Stimulated activated naive CD8-positive, alpha-beta T cell treated with anti-CD3 and anti-CD28 coated beads, Interleukin-15, Interleukin-2, amounts not matched to agents 100 U/mL and 50 U/mL, for 24 hours (primary cell): ENCODE data around the gene KRTAP15-1.

Experiments
- ATAC-seq: fragments of 150-1000 bp; cut with Tn5 transposase; one replicate; pipeline ENCODE4 v1.10.0; 2021
- DNase-seq: peaks from one replicate; pipeline ENCODE4 v3.0.0; 2021

Gene KRTAP15-1, protein sequence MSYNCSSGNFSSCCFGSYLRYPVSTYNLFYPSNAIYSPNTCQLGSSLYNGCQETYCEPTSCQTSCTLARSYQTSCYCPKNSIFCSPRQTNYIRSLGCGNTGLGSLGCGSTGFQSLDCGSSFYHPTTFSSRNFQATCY

DNA sequence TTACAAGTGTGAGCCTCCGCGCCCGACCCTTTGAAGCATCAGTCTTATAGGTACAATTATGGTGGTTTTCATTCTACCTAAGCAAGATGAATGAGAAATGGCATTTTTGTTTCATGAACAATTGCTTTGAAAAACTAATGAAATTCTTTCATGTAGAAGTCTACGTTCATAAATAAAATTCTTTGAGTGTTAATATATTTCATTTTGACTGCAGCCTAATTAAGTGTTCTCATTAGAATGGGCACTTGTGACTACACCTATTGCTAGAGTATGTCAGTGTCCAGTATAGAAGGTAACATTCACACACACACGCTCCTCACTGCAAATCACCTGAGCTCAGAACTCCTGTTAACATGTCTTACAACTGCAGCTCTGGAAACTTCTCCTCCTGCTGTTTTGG is at the start of gene KRTAP15-1:
Gene KRTAP15-1 (plus strand): TSS at position 301 of the 400 bp plus-strand sequence. CDS start 53 bp downstream, at position 354.
- DNase-seq (no peak), ATAC-seq (no peak)

DNA sequence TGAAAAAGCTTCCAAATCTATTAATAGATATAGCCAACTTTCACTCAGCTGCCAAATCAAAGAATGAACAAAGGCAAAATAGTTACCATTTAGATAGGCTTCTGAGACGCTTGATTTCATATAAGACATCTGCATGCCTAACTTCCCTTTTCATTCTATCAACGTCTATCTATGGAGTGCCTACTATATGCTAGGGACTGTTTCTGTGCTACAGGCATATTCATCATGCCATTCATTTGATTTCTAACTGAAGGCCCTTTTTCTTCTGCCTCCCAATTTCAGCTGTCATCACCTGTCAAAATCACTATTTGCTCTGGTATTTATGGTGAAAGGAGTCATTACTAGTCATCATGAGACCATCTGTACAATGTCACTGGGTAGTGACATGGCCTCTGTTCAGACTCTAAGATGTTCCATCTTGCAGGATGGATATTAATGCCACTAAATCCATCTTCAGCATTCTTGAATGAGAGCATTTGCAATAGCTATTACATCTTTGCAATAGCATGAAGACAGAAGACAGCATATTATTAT is 48.5 kb upstream of the KRTAP15-1 start:
- ATAC-seq: no peak
- DNase-seq: no peak

DNA sequence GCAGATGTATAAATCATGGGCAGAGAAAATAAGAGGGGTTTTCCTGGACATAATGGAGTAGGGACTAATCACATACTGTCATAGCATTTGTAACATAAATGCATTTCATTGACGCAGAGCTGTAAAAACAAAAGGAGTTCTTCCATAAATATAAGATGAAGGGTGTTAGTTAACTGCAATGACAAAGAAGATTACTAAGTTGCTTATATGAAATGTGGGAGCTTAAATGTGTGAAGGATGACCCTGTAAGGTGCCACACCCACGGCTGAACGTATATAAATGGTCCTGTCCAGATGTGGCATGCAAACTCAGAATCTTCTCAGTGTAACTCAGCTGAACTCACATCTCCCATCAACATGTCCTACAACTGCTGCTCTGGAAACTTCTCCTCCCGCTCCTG is 44.3 kb upstream of the KRTAP15-1 start, which contains the start of gene KRTAP13-1:
Gene KRTAP13-1 (plus strand): TSS at position 301 of the 400 bp plus-strand sequence. CDS start 56 bp downstream, at position 357.
- DNase-seq: no peak

DNA sequence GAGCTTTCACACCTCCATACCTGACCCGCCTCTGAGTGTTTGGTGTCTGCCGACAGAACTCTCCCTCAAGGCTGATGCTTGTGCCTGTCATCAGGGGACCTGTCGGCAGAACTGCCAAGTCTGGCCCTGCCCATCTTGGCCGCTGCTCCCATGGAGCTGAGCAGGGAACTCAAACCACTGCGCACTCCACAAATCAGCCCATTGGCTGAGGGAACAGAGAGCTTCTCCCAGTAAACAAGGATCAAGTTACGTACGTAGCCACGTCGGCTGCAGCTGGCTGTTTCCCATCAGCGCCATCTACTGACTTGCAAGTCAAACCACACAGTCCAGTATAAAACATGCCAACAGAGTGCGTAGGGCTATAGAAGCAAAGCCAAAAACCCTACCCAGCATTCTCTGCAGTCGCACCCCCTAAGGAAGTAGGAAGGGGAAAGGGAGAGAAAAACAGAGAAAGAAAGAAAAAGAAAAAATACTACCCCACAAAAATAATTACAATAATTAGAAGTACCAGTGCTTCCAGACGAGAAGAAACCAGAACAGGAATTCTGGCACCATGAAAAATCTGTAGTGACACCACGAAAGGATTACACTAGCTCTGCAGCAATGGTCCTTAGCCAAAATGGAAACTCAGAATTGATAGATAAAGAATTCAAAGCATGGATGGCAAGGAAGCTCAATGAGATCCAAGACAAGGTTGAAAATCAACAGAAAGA is 31.1 kb upstream of the KRTAP15-1 start:
- DNase-seq: peak; percentile 3
- ATAC-seq: no peak

More for the DNA sequence above, 44.3 kb upstream of the KRTAP15-1 start, which contains the start of gene KRTAP13-1:
- ATAC-seq: no peak

DNA sequence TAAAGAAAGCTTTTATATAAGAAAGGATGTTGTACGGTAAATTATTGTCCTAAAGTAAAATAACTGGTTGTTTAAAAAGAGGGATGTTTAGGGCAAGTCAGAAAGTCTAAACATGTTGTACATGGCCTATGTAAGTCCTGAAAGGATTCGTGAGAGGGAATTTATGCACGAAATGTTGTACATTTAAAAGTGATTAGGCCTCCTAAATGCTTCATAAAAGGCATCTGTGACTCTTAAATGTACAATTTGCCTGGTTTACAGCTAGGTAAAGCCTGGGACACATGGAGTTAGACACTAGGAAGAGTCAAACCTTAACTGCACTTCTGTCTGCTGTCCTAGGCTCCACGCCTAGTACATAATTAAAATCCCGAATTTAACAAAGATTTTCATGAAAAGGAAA is 24.1 kb upstream of the KRTAP15-1 start:
- ATAC-seq (no peak), DNase-seq (no peak)

DNA sequence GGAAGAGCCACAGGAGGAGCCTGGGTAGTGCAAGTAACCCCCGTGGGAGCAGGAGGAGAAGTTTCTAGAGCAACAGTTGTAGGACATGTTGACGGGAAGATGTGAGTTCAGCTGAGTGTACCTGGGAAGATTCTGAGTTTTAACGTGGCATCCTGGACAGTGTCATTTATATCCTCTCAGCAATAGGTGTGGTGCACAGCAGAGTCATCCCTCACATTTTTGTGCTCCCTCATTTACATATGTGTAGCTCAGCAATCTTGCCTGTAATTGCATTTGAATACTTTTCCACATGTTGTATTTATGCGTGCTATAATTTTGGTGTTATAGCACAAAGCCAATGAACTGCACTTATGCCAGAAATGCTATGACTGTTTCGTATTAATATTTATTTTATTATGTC is 14.2 kb upstream of the KRTAP15-1 start, which contains the start of gene KRTAP13-3:
Gene KRTAP13-3 (minus strand): TSS at position 101 of the 400 bp plus-strand sequence. CDS start 14 bp downstream, at position 87.
- no peak for ATAC-seq

DNA sequence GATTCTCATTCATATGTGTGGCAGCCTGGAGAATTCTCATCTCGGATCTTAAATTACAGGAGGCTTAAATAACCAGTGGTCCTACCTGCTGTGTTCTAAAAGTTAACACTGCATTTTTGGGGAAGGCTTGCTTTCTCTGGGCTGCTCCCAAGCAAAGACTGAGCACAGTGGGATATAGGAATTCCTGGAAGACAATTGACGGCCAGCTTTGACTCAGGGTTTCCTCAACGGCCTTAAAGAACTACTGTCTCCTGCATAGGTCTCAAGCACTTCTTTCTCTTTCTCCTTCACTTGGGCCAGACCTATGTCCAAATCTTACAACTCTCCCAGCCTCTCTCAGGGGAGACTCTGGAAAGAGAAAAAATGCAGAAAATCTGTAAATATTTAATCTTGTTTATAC is 13.3 kb upstream of the KRTAP15-1 start:
- ATAC-seq (no peak), DNase-seq (no peak)

More for the DNA sequence above, 14.2 kb upstream of the KRTAP15-1 start, which contains the start of gene KRTAP13-3:
- no peak for DNase-seq

DNA sequence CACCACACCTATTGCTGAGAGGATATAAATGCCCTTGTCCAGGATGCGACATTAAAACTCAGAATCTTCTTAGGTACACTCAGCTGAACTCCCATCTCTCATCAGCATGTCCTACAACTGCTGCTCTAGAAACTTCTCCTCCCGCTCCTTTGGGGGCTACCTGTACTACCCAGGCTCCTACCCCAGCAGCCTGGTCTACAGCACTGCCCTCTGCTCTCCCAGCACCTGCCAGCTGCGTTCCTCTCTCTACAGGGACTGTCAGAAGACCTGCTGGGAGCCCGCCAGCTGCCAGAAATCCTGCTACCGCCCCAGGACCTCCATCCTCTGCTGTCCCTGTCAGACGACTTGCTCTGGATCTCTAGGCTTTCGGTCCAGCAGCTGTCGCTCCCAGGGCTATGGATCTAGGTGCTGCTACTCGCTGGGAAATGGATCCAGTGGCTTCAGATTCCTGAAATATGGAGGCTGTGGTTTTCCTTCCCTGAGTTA is 9.9 kb upstream of the KRTAP15-1 start, which contains the start of gene KRTAP13-4:
Gene KRTAP13-4 (plus strand): TSS at position 51 of the 486 bp plus-strand sequence. CDS start 56 bp downstream, at position 107.
- ATAC-seq (no peak), DNase-seq (no peak)

DNA sequence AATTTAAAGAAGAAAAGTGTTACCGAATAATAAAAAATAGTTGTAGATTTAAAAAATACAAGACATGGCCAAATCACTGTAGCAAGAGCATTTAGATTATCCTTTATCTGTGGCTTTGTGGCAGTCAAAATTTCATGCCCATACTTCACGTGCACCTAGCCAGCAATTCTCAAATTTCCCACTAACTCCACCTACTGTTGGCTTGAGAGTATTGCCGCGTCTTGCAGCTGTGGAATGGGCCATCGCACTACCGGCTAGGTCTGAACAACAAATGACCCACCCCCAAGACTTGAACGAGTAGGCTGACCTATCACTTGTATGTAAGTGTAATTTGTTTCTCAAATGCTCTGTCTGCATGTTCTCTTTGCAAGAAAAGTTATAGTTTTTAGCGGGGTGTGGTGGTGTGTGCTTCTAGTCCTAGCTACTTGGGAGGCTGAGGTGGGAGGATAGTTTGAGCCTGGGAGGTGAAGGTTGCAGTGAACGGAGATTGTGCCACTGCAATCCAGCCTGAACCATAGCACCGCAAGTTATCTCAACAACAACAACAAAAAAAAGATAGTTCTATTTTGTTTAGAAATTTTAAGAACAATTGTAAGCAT is 5.9 kb upstream of the KRTAP15-1 start:
- peak; percentile 59 for ATAC-seq
- DNase-seq: peak; percentile 7

DNA sequence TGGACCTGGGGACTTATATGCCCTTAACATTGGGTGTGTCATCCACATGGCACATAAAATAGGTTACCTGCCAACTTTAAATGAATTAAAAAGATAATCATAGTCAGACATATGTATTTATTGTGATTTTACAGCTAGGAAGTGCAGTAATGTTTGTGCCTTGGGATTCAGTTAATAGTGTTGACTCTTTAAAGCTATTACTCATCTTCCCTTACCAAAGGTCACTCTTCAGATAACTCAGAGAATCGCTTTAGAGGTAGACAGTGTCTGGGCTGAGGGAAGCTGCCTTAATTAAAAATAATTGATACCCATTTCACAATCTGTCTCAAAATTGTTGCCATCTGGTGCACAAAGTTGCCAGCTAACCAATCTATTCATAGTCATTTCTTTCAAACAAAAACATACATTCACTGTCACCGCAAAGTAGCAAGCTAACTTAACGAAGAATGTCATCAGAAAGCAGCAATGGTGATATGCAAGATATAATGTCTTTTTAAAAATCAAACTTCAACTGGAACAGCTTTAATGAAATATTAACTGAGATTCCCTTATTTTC is 3.0 kb upstream of the KRTAP15-1 start:
- ATAC-seq (no peak), DNase-seq (no peak)

DNA sequence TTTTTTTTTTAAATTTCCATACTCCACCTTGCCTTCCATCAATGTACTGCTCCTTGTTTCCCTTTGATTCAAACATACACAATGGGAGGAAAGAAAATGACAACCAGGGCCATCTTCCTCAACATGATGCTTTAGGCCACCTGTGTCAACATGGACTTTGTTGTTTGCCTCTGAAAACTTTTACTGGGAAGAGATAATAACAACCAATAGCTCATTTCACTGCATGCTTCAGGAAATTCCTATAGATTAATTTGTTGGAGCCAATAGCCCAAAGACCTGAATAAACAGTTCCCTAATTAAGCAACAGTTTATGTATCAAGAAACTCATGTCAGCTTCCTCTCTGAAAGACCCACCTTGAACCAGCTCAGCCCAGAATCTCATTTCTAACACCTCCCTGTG is 3.2 kb downstream of the KRTAP15-1 start:
- DNase-seq: no peak
- no peak for ATAC-seq

DNA sequence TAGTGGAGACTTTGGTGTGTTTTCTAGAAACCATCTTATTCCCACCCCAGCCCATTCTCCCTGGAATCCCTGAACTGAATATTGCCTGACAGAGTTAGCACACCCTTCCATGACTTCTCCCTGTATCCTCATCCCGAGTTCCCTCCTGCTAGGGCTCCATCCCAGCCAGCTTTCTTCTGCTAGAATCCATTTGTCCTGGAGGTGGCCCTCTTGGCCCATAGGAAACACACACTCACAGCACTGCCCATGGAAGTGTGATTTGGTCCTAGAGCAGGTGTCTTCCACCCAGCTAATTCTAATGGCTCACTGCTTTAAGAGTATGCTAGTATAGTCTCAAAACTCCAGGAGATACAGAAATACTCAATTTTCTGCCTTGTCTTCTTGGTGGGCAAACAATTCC is 4.1 kb downstream of the KRTAP15-1 start:
- DNase-seq (no peak), ATAC-seq (no peak)

DNA sequence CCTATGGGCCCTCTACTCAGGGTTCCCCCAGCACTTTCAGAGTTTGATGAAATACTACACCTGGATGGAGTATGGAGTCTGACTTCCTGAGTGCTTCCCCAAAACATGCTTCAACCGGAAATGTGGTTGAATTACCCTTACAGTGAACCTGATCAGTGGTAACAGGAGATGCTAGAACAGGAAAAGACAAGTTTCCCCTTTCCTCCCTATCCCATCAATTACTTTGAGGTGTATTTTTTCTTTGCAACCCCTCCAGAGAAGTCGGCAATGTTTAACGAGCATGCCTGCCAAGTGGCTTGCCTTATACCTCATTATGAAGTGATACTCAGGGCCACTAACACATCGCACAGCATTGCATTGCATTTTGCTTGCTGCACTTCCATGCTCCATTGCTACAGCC is 7.0 kb downstream of the KRTAP15-1 start:
- DNase-seq: no peak
- no peak for ATAC-seq

DNA sequence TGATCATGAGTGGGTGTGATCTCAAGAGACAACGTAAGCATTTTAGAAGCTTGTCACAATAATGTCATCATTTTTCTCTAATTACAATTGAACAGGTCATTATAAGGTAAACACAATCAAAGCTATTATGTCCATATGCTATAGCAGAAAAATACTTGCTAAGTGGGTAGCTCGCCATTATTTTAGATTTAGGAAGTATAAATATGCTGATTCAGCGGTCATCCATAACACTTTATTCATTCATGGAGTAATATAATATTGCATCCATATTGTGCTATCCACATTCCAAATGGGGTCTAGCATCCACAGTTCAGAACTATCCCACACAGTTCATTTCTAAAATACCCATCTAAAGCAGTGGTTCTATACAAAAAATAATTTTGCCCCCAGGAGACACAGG is 8.4 kb downstream of the KRTAP15-1 start:
- no peak for ATAC-seq

DNA sequence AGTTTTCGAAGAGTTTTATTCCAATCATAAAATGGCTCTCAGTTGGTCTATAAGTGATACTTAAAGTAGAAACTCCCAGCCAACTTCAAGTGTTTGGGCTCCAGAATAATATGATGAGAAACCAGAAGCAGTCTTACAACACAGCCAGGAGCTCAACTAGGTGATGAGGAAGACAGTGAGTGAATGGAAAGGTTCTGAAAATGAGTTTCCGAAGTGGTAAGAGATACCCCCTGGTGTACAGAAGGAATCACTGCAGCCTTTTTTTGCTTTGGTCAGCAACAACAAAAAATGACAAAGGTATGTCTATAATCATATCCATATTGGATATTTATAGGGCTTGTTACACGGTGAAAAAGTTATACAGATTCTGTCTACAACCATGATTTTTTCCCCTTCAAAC is 23.6 kb downstream of the KRTAP15-1 start:
- no peak for ATAC-seq
- DNase-seq: no peak

More for the DNA sequence above, 8.4 kb downstream of the KRTAP15-1 start:
- no peak for DNase-seq

DNA sequence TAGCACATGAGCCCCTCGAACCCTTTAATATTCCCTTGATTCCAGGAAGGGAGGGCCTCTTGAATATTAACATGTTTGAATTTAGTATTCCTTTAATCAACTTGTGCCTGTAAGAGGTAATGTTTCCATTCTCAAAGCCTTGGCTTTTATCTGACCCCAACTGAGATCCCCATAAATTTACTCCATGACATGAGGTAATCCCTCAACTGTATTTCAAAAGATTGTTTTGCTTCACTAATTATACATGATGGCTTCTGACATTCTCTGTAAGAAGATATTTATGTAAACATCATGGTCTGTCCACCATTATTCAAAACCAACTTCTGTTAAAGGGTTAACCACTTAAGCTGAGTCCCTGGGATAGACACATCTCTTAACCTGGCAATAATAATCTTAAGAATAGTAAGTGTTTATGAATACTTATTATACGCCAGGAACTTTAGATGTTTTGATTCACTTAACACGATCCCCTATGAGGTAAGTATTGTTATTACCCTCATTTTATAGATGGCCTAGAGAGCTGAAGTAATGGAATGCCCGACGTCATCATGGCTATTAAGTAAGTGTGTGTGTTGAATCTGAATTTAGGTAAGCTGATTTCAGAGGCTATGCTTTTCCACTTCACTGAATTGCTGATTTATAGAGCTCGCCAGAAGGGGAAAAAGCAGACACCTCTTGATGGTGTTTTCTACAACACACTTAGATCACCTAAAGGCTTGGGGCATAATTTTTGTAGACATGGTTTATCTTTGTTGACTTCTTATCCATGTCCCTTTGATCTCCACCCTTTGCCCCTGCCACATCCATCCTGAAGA is 29.0 kb downstream of the KRTAP15-1 start:
- no peak for ATAC-seq
- no peak for DNase-seq

DNA sequence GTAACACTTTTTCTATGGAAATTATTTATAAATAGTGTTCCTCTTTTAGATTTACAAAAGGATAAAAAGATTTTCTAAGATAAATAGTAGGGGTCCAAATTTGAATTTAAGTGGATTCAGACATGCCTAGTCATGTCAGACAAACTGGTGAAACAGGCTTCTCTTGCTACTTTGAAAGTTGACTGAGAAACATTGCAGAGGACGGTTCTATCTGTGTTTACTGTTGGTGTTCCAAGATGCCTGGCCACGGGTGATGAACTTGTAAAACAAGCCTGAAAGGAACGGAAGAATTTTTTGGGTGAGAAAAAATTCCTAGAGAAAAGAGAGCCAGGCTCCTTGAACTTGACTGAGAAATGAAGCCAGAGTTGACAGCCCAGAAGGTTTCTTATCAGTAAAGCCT is 37.9 kb downstream of the KRTAP15-1 start:
- ATAC-seq (no peak), DNase-seq (no peak)

DNA sequence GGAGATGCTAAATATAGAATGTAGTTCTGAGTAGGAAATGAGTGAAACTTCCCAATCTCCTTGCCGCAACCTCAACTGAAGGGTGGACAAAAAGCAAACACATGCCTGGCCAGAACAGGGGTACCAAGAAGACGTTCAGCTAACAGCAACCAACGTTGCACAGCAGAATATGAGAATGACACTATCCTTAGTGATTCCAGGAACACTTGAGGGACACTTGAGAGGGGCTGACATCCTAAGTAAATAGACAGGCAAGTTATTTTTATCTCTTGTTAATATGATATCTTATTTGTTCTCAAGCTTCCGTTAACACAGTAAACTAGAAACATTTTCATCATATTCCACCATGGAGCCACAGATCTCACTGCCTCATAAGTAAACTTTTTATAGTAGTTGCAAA is 39.2 kb downstream of the KRTAP15-1 start:
- ATAC-seq: no peak

DNA sequence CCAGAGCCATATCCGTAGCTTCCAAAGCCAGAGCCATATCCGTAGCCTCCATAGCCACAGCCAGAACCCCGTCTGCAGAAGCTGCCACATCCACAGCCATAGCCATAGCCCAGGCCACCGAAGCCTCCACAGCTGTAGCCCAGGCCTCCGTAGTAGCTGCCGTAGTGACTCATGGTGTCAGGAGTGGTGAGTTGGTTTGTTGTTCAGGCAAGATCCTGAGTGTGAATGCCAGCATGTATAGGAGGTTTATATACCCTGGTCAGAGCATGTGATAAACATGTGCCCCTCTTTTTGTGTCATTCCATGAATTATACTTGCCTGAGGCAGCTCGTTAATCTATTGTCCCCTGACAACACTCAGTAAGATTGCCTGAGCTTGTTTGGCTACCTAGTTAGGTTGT is 40.1 kb downstream of the KRTAP15-1 start, which contains the start of gene KRTAP19-1:
Gene KRTAP19-1 (minus strand): TSS at position 223 of the 400 bp plus-strand sequence. CDS start 50 bp downstream, at position 173.
- ATAC-seq (no peak), DNase-seq (no peak)

More for the DNA sequence above, 39.2 kb downstream of the KRTAP15-1 start:
- no peak for DNase-seq

DNA sequence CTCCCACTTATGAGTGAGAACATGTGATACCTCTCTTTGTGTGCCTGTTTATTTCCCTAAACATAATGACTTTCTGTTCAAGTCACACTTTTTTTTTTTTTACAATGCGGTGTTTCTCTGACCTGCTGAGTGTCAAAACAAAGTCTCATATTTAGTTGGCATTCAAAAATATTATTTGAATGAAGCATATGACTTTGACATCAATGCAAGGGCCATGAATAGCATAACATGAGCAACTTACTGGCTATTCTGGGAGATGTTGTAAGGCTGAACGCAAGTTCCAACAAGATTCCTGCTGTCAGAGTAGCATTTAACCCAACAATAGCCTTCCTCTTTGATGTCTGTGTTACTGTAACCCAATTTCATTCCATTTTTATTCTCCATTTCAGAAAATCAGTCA is 42.1 kb downstream of the KRTAP15-1 start:
- DNase-seq: no peak
- no peak for ATAC-seq

DNA sequence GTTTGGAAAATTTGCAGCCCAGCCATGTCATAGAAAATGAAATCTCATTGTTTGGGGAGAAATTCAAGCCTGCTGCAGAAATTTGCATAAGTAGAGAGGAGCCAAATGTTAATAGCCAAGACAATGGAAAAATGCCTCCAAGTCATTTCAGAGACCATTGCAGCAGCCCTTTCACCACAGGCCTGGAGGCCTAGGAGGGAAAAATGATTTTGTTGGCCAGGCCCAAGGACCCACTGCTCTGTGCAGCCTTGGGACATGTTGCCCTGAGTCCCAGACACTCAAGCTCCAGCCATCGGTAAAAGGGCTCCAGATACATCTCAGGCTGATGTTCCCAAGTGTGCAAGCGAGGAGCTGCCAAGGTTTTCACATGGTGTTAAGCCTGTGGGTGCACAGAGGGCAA is 46.1 kb downstream of the KRTAP15-1 start:
- DNase-seq (no peak), ATAC-seq (no peak)
